Mucosa of descending colon (tissue), 3 donors: Measurements from ENCODE around the gene C6orf141. TPM values are rescaled to one million over a fixed set of nuclear protein-coding genes. Genes with fewer than 3 reads are reported as not detected.

Experiments used
- ATAC-seq: fragments of 200-7000 bp; cut with Tn5 transposase; one replicate; pipeline ENCODE4 v1.9.1; 2020; ENCODE audit warnings: mild to moderate bottlenecking, moderate library complexity
- DNase-seq, 3 donors: peaks; one replicate each; pipeline ENCODE4 v3.0.0-alpha.2; 2020
- H3K36me3 ChIP-seq: fragments of 200-600 bp; one replicate; pipeline ENCODE4 v1.8.0; 2021; ENCODE audit warnings: low read depth, mild to moderate bottlenecking
- H3K4me1 ChIP-seq: fragments of 200-600 bp; one replicate; pipeline ENCODE4 v1.8.0; 2021; ENCODE audit warnings: low read depth, mild to moderate bottlenecking
- H3K4me3 ChIP-seq: fragments of 200-600 bp; one replicate; pipeline ENCODE4 v1.8.0; 2021; ENCODE audit warnings: mild to moderate bottlenecking
- H3K9me3 ChIP-seq: fragments of 200-600 bp; one replicate; pipeline ENCODE4 v1.8.0; 2021; ENCODE audit warnings: mild to moderate bottlenecking
- intact Hi-C, 2 donors: fragments of 100-400 bp; cut with DNase I in 1 of 2; cut with micrococcal nuclease in 1 of 2; formaldehyde crosslinking; loops; one replicate each; pipeline versions ENCODE4 v1.11.0 to v1.11.1; 2022; cut with DNase I, micrococcal nuclease
- total RNA-seq, 3 donors: library from RNA; stranded (reverse); fragmentation: NEBNext Ultra II Directional in 2 of 3; extraction: Animal tissue kit (Norgen Biotek cat#: 25700) in 2 of 3; gene quantifications; one replicate each; pipeline versions ENCODE4 v1.2.1 to v1.2.4, GENCODE V29; 2021 to 2023
- TF ChIP-seq, protein P1 (sequence below): fragments of 200-600 bp; IDR thresholded peaks from one replicate; pipeline ENCODE4 v1.8.0; 2022; ENCODE audit warnings: antibody characterized with exemption, mild to moderate bottlenecking
- donor health status: DM: no; HTN: no; CAD: no; lungs with moderate emphysema.
- donor health status: DM: no; HTN: no; CAD: no.
- donor health status: DM: no; HTN: yes; CAD: no.

The C6orf141 gene
- total RNA-seq, 3 donors from 2014 or later, result 4.1 to 10.6 (median 5.4) TPM

DNA sequence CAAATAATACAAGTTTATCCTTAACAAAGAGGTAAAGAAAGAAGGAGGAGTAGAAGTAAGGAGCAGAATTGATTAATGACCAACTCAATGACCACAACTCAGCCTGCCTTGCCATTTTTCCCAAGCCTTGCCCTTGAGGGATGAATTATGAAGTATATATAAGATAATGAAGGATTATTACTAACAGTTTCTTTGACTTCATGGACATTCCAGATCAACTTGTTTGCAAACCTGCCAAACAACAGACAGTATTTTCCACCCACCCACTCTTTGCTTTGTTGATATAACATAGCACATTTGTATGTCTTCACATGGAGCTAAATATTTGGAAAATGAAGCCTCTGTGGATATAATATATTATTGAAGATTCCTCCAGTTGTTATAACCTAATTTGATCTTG is 9.9 kb upstream of the C6orf141 start:
- TF ChIP-seq, protein P1, sequence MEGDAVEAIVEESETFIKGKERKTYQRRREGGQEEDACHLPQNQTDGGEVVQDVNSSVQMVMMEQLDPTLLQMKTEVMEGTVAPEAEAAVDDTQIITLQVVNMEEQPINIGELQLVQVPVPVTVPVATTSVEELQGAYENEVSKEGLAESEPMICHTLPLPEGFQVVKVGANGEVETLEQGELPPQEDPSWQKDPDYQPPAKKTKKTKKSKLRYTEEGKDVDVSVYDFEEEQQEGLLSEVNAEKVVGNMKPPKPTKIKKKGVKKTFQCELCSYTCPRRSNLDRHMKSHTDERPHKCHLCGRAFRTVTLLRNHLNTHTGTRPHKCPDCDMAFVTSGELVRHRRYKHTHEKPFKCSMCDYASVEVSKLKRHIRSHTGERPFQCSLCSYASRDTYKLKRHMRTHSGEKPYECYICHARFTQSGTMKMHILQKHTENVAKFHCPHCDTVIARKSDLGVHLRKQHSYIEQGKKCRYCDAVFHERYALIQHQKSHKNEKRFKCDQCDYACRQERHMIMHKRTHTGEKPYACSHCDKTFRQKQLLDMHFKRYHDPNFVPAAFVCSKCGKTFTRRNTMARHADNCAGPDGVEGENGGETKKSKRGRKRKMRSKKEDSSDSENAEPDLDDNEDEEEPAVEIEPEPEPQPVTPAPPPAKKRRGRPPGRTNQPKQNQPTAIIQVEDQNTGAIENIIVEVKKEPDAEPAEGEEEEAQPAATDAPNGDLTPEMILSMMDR, result no peak
- H3K36me3 ChIP-seq, result no peaks in the 10 kb centered on the region
- ATAC-seq, result no peak
- H3K4me1 ChIP-seq, result no peaks in the 10 kb centered on the region
- intact Hi-C loops, result no loop called here
- no peaks in the 10 kb centered on the region for H3K9me3 ChIP-seq
- H3K4me3 ChIP-seq, result no peak overlapping the region
- no peak for DNase-seq

DNA sequence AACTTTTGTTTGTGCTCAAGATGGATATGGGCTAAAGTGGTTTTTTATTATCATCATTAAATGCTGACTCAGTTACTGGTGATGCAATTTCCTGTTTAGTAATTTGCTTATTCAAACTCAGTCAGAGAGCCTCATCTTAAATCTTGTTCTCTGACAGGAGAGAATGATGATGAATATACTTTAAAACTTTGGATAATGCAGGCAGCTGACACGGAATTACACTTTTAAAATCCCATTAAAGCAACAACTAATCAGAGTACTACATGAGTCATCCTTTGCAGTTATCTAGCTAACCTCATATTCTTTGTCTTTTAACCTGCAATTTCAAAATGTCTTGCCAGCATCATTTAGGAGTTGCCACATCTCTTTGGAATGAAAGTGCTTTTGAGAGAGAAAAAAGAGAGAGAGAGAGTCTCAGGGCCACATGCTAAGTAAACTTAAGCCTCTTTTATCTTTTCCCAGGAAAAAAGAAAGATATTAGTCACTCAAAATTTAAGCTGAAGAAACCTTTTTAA is 9.2 kb upstream of the C6orf141 start:
- Histone ChIP-seq H3K4me3 (no peak overlapping the region), H3K4me1 (no peaks in the 10 kb centered on the region), H3K36me3 (no peaks in the 10 kb centered on the region), H3K9me3 (no peaks in the 10 kb centered on the region)
- TF ChIP-seq, protein P1, result no peak
- DNase-seq, result no peak
- ATAC-seq, result peak; percentile 63
- intact Hi-C loops, result no loop called here

DNA sequence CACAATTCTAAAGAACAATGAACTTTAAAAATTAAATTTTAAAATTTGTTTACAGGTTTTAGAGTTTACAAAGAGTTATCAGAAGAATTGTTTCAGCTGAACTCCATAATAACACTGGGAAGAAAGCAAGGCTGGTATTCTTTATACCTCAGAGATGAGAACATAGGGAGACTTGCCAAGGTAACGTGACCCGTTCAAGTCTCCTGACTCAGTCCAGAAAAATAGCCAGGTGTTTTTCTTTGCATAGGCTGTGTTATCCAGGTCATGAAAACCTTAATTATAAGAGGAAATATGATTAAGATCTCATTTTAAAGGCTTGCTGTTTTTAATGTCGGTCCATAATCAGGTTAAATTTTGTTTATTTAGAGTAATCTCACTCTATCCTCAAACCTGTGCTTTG is 8.5 kb upstream of the C6orf141 start:
- Histone ChIP-seq H3K4me1 (no peaks in the 10 kb centered on the region), H3K36me3 (no peaks in the 10 kb centered on the region), H3K4me3 (no peak overlapping the region), H3K9me3 (no peaks in the 10 kb centered on the region)
- DNase-seq (no peak), ATAC-seq (no peak)
- TF ChIP-seq, protein P1, result no peak
- intact Hi-C loops, result no loop called here

DNA sequence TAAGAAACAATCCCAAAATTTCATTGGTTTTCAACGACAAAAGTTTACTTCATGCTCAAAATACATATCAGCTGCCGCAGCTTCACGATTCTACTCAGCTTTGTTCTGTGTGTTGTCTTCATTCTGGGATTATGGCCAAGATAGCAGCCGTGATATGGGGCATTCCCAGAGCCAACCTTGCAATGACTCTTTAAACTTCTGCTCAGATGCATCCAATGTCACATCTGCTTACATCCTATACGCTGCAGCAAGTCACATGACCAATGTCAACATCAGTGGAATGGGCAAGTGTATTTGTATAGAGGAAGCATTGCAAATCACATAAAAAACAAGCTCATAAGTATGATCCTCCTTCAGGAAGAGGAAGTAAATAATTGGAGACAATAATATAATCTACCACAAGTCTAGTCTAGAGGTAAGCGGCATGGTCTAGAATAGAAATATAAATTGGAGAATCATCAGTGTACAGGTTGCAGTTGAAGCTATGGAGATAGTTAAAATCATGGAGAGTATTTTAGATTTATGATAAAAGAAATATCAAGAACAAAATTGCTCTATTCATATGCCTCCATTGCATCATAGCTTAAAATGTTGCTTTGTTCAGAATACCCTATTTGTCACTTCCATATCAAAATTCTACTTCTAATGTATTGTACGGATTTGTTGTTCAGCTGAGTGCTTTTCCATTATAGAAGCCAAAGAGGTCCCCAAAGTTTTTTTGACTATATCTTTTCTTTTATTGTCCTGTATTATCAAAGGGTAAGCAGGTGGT is 7.2 kb upstream of the C6orf141 start:
- Histone ChIP-seq H3K9me3 (no peaks in the 10 kb centered on the region), H3K4me3 (no peak overlapping the region), H3K4me1 (no peaks in the 10 kb centered on the region), H3K36me3 (no peaks in the 10 kb centered on the region)
- ATAC-seq (peak; percentile 85), DNase-seq (no peak)
- TF ChIP-seq, protein P1, result no peak
- intact Hi-C loops, result no loop called here

DNA sequence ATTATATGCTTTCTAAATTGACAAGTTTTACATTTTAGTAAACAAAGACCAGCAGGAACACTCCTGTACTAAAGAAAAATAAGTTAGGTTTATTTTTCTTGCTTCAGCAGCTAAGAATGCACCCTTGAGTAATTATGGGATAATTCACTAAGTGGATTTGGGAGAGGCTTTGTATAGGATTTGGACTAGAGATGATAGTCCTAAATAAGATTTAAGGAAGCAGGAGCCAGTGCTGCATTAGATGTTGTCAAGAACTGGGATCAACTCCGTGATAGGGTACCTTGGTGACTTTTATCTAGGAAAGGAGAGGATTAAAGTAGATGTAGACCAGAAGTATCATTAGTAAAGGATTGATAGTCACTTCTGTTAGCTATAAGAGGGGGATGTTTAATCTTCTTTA is 4.1 kb upstream of the C6orf141 start:
- H3K36me3 ChIP-seq, result no peaks in the 10 kb centered on the region
- no peak overlapping the region for H3K4me3 ChIP-seq
- intact Hi-C loops, result no loop called here
- ATAC-seq (no peak), DNase-seq (no peak)
- H3K9me3 ChIP-seq, result no peaks in the 10 kb centered on the region
- TF ChIP-seq, protein P1, result no peak
- peaks cover 3% of the 10 kb centered on the region for H3K4me1 ChIP-seq
